ENCODE data around the gene CRLF2.
"Not testable (repeated sequence)": the region's sequence is repeated elsewhere in the genome, so short reads cannot be mapped to it uniquely, and the experiment has no call there.

CRLF2 gene

GRCh38 chrX:1165535-1166196 is 46.8 kb downstream of the CRLF2 start:
- DNase-seq = no peak

GRCh38 chrX:1164322-1165288 is 47.8 kb downstream of the CRLF2 start:
- DNase-seq = no peak

- no peak for DNase-seq
Observed at GRCh38 chrX:1163231-1163630, 49.2 kb downstream of the CRLF2 start.

- DNase-seq = no peak
Observed at GRCh38 chrX:1162119-1162916, 50.1 kb downstream of the CRLF2 start.

GRCh38 chrX:1159548-1159947 is 52.9 kb downstream of the CRLF2 start:
- no peak for DNase-seq

- DNase-seq = not testable (repeated sequence)
Observed at GRCh38 chrX:1156681-1157455, 55.6 kb downstream of the CRLF2 start.

GRCh38 chrX:1153940-1154339 is 58.5 kb downstream of the CRLF2 start:
- DNase-seq = no peak

- no peak for DNase-seq
Observed at GRCh38 chrX:1152090-1152489, 60.4 kb downstream of the CRLF2 start.

- no peak for DNase-seq
Observed at GRCh38 chrX:1151378-1152077, 60.9 kb downstream of the CRLF2 start.

- DNase-seq = no peak
Observed at GRCh38 chrX:1150569-1151347, 61.7 kb downstream of the CRLF2 start.

- no peak for DNase-seq
Observed at GRCh38 chrX:1147611-1148515, 64.6 kb downstream of the CRLF2 start.

- DNase-seq = no peak
Observed at GRCh38 chrX:1144293-1144692, 68.2 kb downstream of the CRLF2 start.

All from Kasumi-1 (cell line).